Stimulated activated CD4-positive, alpha-beta T cell treated with anti-CD3 and anti-CD28 coated beads, Interleukin-2, amount 100 ng/mL, for 48 hours (primary cell): Measurements from ENCODE around the gene PRR19.
"Not testable (repeated sequence)": the region's sequence is repeated elsewhere in the genome, so short reads cannot be mapped to it uniquely, and the experiment has no call there.

ENCODE experiments used
- DNase-seq, 2 donors: peaks; one replicate each; pipeline ENCODE4 v3.0.0-alpha.2; 2020

The PRR19 gene

DNA sequence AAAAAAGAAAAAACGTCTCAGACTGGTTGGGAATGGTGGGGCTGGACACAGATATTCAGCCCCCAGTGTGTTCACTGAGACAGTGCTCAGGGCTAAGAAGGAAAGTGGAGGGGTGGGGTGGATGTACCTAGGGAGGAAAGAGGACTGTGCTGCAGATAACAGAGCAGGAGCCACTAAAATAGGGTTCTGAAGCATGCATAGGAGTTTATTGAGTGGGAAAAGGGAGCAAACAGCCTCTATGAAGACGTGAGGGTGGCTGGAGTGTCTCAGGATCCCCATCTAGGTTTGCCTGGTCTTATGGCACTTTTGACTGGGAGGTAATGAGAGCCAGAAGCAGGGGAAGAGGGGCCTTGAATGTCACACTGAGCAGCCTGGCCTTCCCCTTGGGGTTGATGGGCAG is 26.9 kb downstream of the PRR19 start:
- DNase-seq: no peak

DNA sequence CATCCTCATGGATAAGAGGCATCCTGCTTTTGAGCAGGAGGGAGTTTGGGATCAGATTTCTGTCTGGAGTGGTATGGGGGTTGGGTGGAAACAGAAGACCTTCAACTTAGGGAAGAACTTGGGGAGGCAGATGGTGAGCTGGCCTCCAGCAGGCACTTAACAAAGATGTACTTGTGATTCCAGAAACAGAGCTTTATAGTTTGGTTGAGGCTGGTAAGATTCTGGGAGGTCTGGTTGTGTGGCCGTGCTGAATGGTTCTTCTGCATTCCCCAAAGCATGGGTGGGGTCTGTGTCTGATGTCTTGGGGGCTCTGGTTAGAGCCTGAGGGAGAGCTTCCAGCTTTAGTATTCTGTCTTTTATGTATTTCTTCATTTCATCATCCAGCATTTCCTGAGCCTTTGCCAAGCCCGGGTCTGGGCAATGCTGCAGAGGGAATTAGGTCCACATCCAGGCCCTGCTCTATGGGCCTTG is 28.3 kb downstream of the PRR19 start:
- no peak for DNase-seq

DNA sequence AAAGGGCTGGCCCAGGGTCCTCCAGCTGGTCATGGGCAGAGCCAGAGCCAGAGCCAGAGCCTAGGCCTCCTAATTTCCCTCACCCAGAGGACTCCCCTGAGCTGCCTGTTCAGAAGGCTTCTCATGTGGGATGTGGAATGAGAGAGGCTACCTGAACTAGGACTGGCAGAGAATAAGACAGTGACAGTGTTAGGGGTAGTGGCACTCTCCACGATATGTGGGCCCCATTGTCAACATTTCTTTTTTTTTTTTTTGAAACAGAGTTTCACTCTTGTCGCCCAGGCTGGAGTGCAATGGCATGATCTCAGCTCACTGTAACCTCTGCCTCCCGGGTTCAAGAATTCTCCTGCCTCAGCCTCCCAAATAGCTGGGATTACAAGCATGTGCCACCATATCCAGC is 29.4 kb downstream of the PRR19 start:
- DNase-seq: not testable (repeated sequence)

DNA sequence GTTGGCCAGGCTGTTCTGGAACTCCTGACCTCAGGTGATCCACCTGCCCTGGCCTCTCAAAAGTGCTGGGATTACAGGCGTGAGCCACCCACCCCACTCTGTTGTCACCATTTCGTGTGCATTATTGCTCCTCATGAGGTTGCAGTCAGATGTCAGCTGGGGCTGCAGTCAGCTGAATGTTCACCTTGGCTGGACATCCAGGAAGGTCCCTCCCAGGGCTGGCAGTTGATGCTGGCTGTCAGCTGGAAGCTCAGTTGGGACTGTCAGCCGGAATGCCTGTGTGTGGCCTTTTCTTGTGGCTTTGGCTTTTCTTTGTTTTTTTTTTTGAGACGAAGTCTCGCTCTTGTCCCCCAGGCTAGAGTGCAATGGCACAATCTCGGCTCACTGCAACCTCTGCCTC is 30.1 kb downstream of the PRR19 start:
- no peak for DNase-seq

- no peak for DNase-seq
Measured at GRCh38 chr19:42333018-42333417, 31.1 kb downstream of the PRR19 start.

- no peak for DNase-seq
Measured at GRCh38 chr19:42333975-42334696, 32.2 kb downstream of the PRR19 start.

DNA sequence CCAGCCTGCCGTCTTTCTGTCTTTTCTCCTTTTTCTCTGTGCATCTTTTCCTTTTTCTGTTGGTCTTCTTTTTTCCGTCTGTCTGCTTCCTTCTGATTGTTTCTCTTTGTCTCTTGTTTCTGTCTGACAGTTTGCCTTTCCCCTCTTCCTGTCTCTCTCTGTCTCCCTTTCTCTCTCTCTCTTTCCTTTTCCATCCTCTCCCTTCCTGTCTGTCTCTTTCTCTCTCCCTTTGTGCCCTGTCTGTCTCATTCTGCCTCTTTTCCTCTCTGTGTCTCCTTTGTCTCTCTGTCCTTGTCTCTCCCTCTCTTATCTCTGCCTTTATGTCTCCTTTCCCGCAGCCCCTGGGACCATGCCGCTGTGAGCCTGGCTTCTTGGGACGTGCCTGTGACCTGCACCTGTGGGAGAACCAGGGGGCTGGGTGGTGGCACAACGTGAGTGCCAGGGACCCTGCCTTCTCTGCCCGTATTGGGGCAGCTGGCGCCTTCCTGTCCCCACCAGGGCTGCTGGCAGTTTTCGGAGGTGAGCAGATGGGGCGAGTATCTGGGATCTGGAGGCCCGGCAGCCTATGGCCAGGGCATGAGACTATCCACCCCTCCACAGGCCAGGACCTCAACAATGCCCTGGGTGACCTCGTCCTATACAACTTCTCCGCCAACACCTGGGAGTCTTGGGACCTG is 32.9 kb downstream of the PRR19 start:
- DNase-seq: no peak

GRCh38 chr19:42335374-42335936 is 33.5 kb downstream of the PRR19 start:
- no peak for DNase-seq

DNA sequence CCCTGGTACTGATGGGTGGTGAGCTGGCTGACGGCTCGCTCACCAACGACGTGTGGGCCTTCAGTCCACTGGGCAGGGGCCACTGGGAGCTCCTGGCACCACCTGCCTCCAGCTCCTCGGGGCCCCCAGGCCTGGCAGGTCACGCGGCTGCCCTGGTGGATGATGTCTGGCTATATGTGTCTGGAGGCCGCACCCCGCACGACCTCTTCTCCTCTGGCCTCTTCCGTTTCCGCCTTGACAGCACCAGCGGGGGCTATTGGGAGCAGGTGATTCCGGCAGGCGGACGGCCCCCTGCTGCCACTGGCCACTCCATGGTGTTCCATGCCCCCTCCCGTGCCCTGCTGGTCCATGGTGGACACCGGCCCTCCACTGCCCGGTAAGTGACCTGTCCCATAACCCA is 34.0 kb downstream of the PRR19 start:
- DNase-seq: no peak

GRCh38 chr19:42339126-42339860 is 37.4 kb downstream of the PRR19 start:
- not testable (repeated sequence) for DNase-seq

- DNase-seq: not testable (repeated sequence)
Measured at GRCh38 chr19:42339922-42340321, 38.0 kb downstream of the PRR19 start.

- DNase-seq: no peak
Measured at GRCh38 chr19:42343344-42344110, 41.6 kb downstream of the PRR19 start.

GRCh38 chr19:42344336-42344893 is 42.5 kb downstream of the PRR19 start:
- DNase-seq: no peak

GRCh38 chr19:42345191-42345812 is 43.4 kb downstream of the PRR19 start:
- no peak for DNase-seq

DNA sequence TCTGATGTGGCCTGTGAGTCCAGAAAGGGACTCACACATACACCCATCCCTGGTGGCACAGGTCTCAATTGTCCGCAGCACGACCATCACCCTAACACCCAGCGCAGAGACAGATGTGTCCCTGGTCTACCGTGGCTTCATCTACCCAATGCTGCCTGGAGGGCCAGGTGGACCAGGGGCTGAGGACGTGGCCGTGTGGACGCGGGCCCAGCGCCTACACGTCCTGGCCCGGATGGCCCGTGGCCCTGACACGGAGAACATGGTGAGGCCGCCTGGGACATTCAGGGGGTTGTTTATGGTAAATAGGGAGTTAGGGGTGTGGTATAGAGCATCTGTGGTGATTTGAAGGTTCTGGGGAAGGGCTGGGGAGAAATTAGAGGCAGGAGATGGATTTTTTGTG is 46.3 kb downstream of the PRR19 start:
- no peak for DNase-seq

DNA sequence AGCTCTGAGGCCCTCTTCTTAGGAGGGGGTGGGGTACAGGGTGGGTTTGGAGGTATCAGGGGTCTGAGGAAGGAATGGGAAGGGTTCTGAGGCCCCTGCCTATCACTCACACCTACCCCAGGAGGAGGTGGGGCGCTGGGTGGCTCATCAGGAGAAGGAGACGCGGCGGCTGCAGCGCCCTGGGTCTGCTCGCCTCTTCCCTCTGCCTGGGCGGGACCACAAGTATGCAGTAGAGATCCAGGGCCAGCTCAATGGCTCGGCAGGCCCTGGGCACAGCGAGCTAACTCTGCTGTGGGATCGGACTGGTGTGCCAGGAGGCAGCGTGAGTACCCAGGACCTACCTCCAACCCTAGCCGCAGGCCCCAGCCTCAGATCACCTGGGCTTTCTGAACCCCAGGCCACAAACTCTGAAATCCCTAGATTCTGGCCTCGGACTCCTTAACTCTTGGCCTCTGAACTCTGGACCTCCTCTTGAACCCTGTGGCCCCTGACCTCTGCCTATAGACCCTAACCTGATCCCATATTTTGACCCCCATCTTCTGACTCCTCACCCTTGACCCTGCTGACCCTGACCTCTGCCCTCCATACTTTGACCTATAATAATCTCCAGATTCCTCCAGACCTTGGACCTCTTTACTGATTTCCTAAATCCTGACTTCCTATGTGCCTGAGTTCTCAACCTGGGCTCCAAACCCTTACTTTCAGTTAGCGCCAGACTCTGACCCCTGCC is 47.6 kb downstream of the PRR19 start:
- no peak for DNase-seq

- DNase-seq: no peak
Measured at GRCh38 chr19:42350417-42350816, 48.5 kb downstream of the PRR19 start.

GRCh38 chr19:42351079-42351735 is 49.3 kb downstream of the PRR19 start:
- DNase-seq: no peak

- no peak for DNase-seq
Measured at GRCh38 chr19:42352301-42353259, 50.6 kb downstream of the PRR19 start.
